ENCODE results near the gene SKAP2. TPM values are rescaled to one million over a fixed set of nuclear protein-coding genes. Genes with fewer than 3 reads are reported as not detected.

SKAP2 gene
- polyA plus RNA-seq, 1 experiment: 16.0 TPM

- Histone ChIP-seq H3K27ac (ENCODE audit: low read depth, low read length) (no peak overlapping the region), H3K9me3 (ENCODE audit: control insufficient read depth, insufficient read depth, low read length) (no peaks in the 10 kb centered on the region), H3K4me3 (ENCODE audit: low read depth, low read length) (no peak overlapping the region), H3K27me3 (ENCODE audit: control insufficient read depth, insufficient read depth, low read length) (no peaks in the 10 kb centered on the region)
- TF ChIP-seq CTCF (IDR thresholded peaks at IDR 0.05; ENCODE audit: low read depth, low read length): no peak
- ChIA-PET POLR2A (no interaction called here), CTCF (interaction anchor here (1.3 kb wide), 1 partner anchor 63 kb away, joined by 5 read pairs; no protein-coding TSS in a partner anchor)
- DNase-seq (ENCODE audit: low read depth, low spot score): no peak
These were observed 74.8 kb downstream of the SKAP2 start for GRCh38 chr7:26789481-26790184.

- DNase-seq (ENCODE audit: low read depth, low spot score): no peak
- Histone ChIP-seq H3K9me3 (ENCODE audit: control insufficient read depth, insufficient read depth, low read length) (no peaks in the 10 kb centered on the region), H3K27me3 (ENCODE audit: control insufficient read depth, insufficient read depth, low read length) (no peaks in the 10 kb centered on the region), H3K4me3 (ENCODE audit: low read depth, low read length) (no peak overlapping the region), H3K27ac (ENCODE audit: low read depth, low read length) (no peak overlapping the region)
- ChIA-PET CTCF (interaction anchor here (0.6 kb wide), 1 partner anchor 355 kb away, joined by 4 read pairs; no protein-coding TSS in a partner anchor), POLR2A (no interaction called here)
- no peak for TF ChIP-seq CTCF (IDR thresholded peaks at IDR 0.05; ENCODE audit: low read depth, low read length)
These were observed 76.7 kb downstream of the SKAP2 start for GRCh38 chr7:26787701-26788100.

DNA sequence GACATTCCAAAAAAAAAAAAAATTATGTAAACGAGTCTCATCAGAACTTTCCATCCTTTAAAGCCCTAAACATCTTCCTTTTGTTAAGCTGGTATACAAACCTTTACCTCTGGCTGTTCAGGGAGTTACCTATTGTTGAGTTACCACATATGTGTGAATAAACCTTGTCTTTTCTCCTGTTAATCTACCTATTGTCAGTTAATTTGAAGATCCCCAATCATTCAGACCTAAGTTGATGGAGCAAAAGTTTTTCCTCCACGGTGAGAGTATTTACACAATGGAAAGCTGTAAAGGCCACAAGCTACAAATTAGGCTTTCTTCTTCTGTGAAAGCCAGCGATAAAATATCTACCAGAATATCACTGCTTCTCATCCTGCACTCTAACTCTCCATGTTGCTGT is 80.3 kb downstream of the SKAP2 start:
- Histone ChIP-seq H3K27ac (ENCODE audit: low read depth, low read length) (no peak overlapping the region), H3K27me3 (ENCODE audit: control insufficient read depth, insufficient read depth, low read length) (no peaks in the 10 kb centered on the region), H3K9me3 (ENCODE audit: control insufficient read depth, insufficient read depth, low read length) (no peaks in the 10 kb centered on the region), H3K4me3 (ENCODE audit: low read depth, low read length) (no peak overlapping the region)
- POLR2A ChIA-PET: no interaction called here
- TF ChIP-seq CTCF (IDR thresholded peaks at IDR 0.05; ENCODE audit: low read depth, low read length): no peak
- CTCF ChIA-PET: interaction anchor here (0.6 kb wide), 1 partner anchor 39 kb away, joined by 3 read pairs; no protein-coding TSS in a partner anchor
- no peak for DNase-seq (ENCODE audit: low read depth, low spot score)

DNA sequence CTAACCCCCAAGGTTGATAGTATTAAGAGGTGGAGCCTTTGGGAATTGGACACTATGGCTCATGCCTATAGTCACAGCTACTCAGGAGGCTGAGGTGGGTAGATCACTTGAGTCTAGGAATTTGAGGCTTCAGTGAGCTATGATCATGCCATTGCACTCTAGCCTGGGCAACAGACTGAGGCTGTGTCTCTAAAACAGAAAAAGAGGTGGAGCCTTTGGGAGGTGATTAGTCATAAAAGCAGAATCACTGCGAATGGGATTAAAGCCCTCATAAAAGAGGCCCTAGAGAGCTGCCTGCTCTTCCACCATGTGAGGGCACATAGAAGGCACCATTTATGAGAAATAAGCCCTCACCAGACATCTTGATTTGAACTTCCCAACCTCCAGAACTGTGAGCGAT is 81.9 kb downstream of the SKAP2 start:
- POLR2A ChIA-PET: no interaction called here
- no peak for DNase-seq (ENCODE audit: low read depth, low spot score)
- Histone ChIP-seq H3K27me3 (ENCODE audit: control insufficient read depth, insufficient read depth, low read length) (no peaks in the 10 kb centered on the region), H3K27ac (ENCODE audit: low read depth, low read length) (no peak overlapping the region), H3K4me3 (ENCODE audit: low read depth, low read length) (no peak overlapping the region), H3K9me3 (ENCODE audit: control insufficient read depth, insufficient read depth, low read length) (no peaks in the 10 kb centered on the region)
- TF ChIP-seq CTCF (IDR thresholded peaks at IDR 0.05; ENCODE audit: low read depth, low read length): no peak
- CTCF ChIA-PET: no interaction called here

GRCh38 chr7:26779978-26780595 is 84.3 kb downstream of the SKAP2 start:
- no peak for TF ChIP-seq CTCF (IDR thresholded peaks at IDR 0.05; ENCODE audit: low read depth, low read length)
- Histone ChIP-seq H3K4me3 (ENCODE audit: low read depth, low read length) (no peak overlapping the region), H3K27me3 (ENCODE audit: control insufficient read depth, insufficient read depth, low read length) (no peaks in the 10 kb centered on the region), H3K27ac (ENCODE audit: low read depth, low read length) (no peak overlapping the region), H3K9me3 (ENCODE audit: control insufficient read depth, insufficient read depth, low read length) (no peaks in the 10 kb centered on the region)
- POLR2A ChIA-PET: no interaction called here
- no peak for DNase-seq (ENCODE audit: low read depth, low spot score)
- CTCF ChIA-PET: interaction anchor here (0.7 kb wide), 1 partner anchor 1240 kb away, joined by 4 read pairs; no protein-coding TSS in a partner anchor

Data from AG04450 (cell line).